ENCODE measurements around the gene PCBP3.
A peak's percentile ranks its signal among the peaks of the same experiment; 100 is the strongest.
"Not testable (repeated sequence)": the region's sequence is repeated elsewhere in the genome, so short reads cannot be mapped to it uniquely, and the experiment has no call there.

The PCBP3 gene

GRCh38 chr21:45670731-45671130, 27.2 kb downstream of the PCBP3 start:
- H3K27ac Mint-ChIP-seq = no peak overlapping the region

GRCh38 chr21:45678790-45679189, 35.3 kb downstream of the PCBP3 start:
- H3K4me3 Mint-ChIP-seq, H3K27me3 Mint-ChIP-seq, H3K27ac Mint-ChIP-seq, H3K9me3 Mint-ChIP-seq, H3K4me1 Mint-ChIP-seq: not testable (repeated sequence)
- H3K36me3 Mint-ChIP-seq = peaks cover 11% of the 10 kb centered on the region

More at GRCh38 chr21:45670731-45671130, 27.2 kb downstream of the PCBP3 start:
- peaks cover 21% of the 10 kb centered on the region for H3K9me3 Mint-ChIP-seq
- H3K4me1 Mint-ChIP-seq = peaks cover 5% of the 10 kb centered on the region
- peaks cover 25% of the 10 kb centered on the region for H3K36me3 Mint-ChIP-seq
- H3K4me3 Mint-ChIP-seq = no peak overlapping the region
- no peaks in the 10 kb centered on the region for H3K27me3 Mint-ChIP-seq

- Mint-ChIP-seq H3K27me3 (no peaks in the 10 kb centered on the region), H3K4me3 (no peak overlapping the region), H3K4me1 (no peaks in the 10 kb centered on the region), H3K27ac (no peak overlapping the region), H3K36me3 (peaks cover 9% of the 10 kb centered on the region), H3K9me3 (no peaks in the 10 kb centered on the region)
Observed at GRCh38 chr21:45680215-45680614, 36.7 kb downstream of the PCBP3 start.

- Mint-ChIP-seq H3K27me3 (no peaks in the 10 kb centered on the region), H3K27ac (no peak overlapping the region), H3K4me1 (peaks cover 22% of the 10 kb centered on the region), H3K9me3 (no peaks in the 10 kb centered on the region), H3K4me3 (no peak overlapping the region), H3K36me3 (peaks cover 1% of the 10 kb centered on the region)
Observed at GRCh38 chr21:45695086-45695485, 51.6 kb downstream of the PCBP3 start.

- H3K4me3 Mint-ChIP-seq = peak overlapping the region; percentile 56
- H3K9me3 Mint-ChIP-seq = no peaks in the 10 kb centered on the region
- no peaks in the 10 kb centered on the region for H3K27me3 Mint-ChIP-seq
- H3K4me1 Mint-ChIP-seq = peaks cover 38% of the 10 kb centered on the region
- peaks cover 1% of the 10 kb centered on the region for H3K36me3 Mint-ChIP-seq
- H3K27ac Mint-ChIP-seq = peak overlapping the region; percentile 83
Observed at GRCh38 chr21:45698493-45699184, 55.1 kb downstream of the PCBP3 start.

GRCh38 chr21:45699251-45699942, 55.9 kb downstream of the PCBP3 start:
- peaks cover 1% of the 10 kb centered on the region for H3K36me3 Mint-ChIP-seq
- H3K27ac Mint-ChIP-seq = peak overlapping the region; percentile 83
- no peaks in the 10 kb centered on the region for H3K9me3 Mint-ChIP-seq
- H3K27me3 Mint-ChIP-seq = no peaks in the 10 kb centered on the region
- peak overlapping the region; percentile 0 for H3K4me3 Mint-ChIP-seq
- peaks cover 38% of the 10 kb centered on the region for H3K4me1 Mint-ChIP-seq

- Mint-ChIP-seq H3K9me3 (no peaks in the 10 kb centered on the region), H3K36me3 (peaks cover 1% of the 10 kb centered on the region), H3K4me1 (peaks cover 38% of the 10 kb centered on the region), H3K27me3 (no peaks in the 10 kb centered on the region), H3K27ac (peak overlapping the region; percentile 78), H3K4me3 (no peak overlapping the region)
Observed at GRCh38 chr21:45699966-45700365, 56.4 kb downstream of the PCBP3 start.

GRCh38 chr21:45700461-45700860, 56.9 kb downstream of the PCBP3 start:
- Mint-ChIP-seq H3K27ac (no peak overlapping the region), H3K36me3 (peaks cover 1% of the 10 kb centered on the region)

GRCh38 chr21:45704311-45705108, 61.0 kb downstream of the PCBP3 start:
- no peak overlapping the region for H3K4me3 Mint-ChIP-seq

More at GRCh38 chr21:45700461-45700860, 56.9 kb downstream of the PCBP3 start:
- Mint-ChIP-seq H3K4me3 (no peak overlapping the region), H3K9me3 (no peaks in the 10 kb centered on the region), H3K27me3 (no peaks in the 10 kb centered on the region), H3K4me1 (peaks cover 38% of the 10 kb centered on the region)

GRCh38 chr21:45706299-45706698, 62.8 kb downstream of the PCBP3 start:
- Mint-ChIP-seq H3K27ac (no peak overlapping the region), H3K27me3 (no peaks in the 10 kb centered on the region), H3K9me3 (no peaks in the 10 kb centered on the region), H3K36me3 (no peaks in the 10 kb centered on the region), H3K4me3 (no peak overlapping the region), H3K4me1 (peaks cover 29% of the 10 kb centered on the region)

More at GRCh38 chr21:45704311-45705108, 61.0 kb downstream of the PCBP3 start:
- no peaks in the 10 kb centered on the region for H3K36me3 Mint-ChIP-seq
- H3K9me3 Mint-ChIP-seq = no peaks in the 10 kb centered on the region
- H3K4me1 Mint-ChIP-seq = peaks cover 34% of the 10 kb centered on the region
- no peak overlapping the region for H3K27ac Mint-ChIP-seq
- H3K27me3 Mint-ChIP-seq = no peaks in the 10 kb centered on the region

- Mint-ChIP-seq H3K4me1 (peaks cover 16% of the 10 kb centered on the region), H3K27me3 (no peaks in the 10 kb centered on the region), H3K27ac (no peak overlapping the region), H3K4me3 (no peak overlapping the region), H3K9me3 (peaks cover 6% of the 10 kb centered on the region), H3K36me3 (peaks cover 7% of the 10 kb centered on the region)
Observed at GRCh38 chr21:45709173-45709572, 65.6 kb downstream of the PCBP3 start.

- Mint-ChIP-seq H3K9me3 (peaks cover 6% of the 10 kb centered on the region), H3K27ac (peak overlapping the region; percentile 32), H3K4me3 (no peak overlapping the region), H3K27me3 (no peaks in the 10 kb centered on the region), H3K4me1 (peaks cover 16% of the 10 kb centered on the region), H3K36me3 (peaks cover 8% of the 10 kb centered on the region)
Observed at GRCh38 chr21:45709696-45710268, 66.3 kb downstream of the PCBP3 start.

GRCh38 chr21:45710306-45710705, 66.8 kb downstream of the PCBP3 start:
- H3K27ac Mint-ChIP-seq, H3K27me3 Mint-ChIP-seq, H3K4me3 Mint-ChIP-seq, H3K36me3 Mint-ChIP-seq, H3K9me3 Mint-ChIP-seq: not testable (repeated sequence)
- peaks cover 16% of the 10 kb centered on the region for H3K4me1 Mint-ChIP-seq

GRCh38 chr21:45713613-45714012, 70.1 kb downstream of the PCBP3 start:
- Mint-ChIP-seq H3K4me3 (no peak overlapping the region), H3K4me1 (peaks cover 24% of the 10 kb centered on the region), H3K27ac (no peak overlapping the region), H3K36me3 (peaks cover 8% of the 10 kb centered on the region), H3K9me3 (peaks cover 6% of the 10 kb centered on the region), H3K27me3 (no peaks in the 10 kb centered on the region)

GRCh38 chr21:45715441-45715840, 71.9 kb downstream of the PCBP3 start:
- Mint-ChIP-seq H3K9me3 (peaks cover 6% of the 10 kb centered on the region), H3K4me1 (peaks cover 17% of the 10 kb centered on the region), H3K36me3 (peaks cover 8% of the 10 kb centered on the region), H3K27ac (no peak overlapping the region), H3K27me3 (no peaks in the 10 kb centered on the region), H3K4me3 (no peak overlapping the region)
